GM23338 (cell line): Measurements from ENCODE around the gene LRMDA.

Experiments used
- CREB1 ChIP-seq: fragments of 250-450 bp; sonication (Bioruptor Pico); IDR thresholded peaks from 2 replicates; pipeline ENCODE4 v1.5.0; 2020; ENCODE audit warnings: low read depth, mild to moderate bottlenecking, moderate library complexity
- ETS1 ChIP-seq: IDR thresholded peaks from 2 replicates; pipeline ENCODE4 v1.6.1; 2016; ENCODE audit warnings: antibody characterized with exemption
- EZH2 ChIP-seq: fragments of 200-600 bp; sonication (generic); IDR thresholded peaks from one replicate; pipeline ENCODE4 v1.8.0; 2017; ENCODE audit warnings: antibody characterized with exemption, mild to moderate bottlenecking, low read depth; ENCODE audit not compliant: unreplicated experiment
- JUNB ChIP-seq: IDR thresholded peaks from one replicate; pipeline ENCODE4 v1.6.1; 2016; ENCODE audit warnings: antibody characterized with exemption; ENCODE audit not compliant: unreplicated experiment
- REST ChIP-seq: IDR thresholded peaks from one replicate; pipeline ENCODE4 v1.6.1; 2018; ENCODE audit warnings: antibody characterized with exemption; ENCODE audit not compliant: unreplicated experiment
- TF ChIP-seq, protein P1 (sequence below), 2 experiments: fragments of 200-600 bp in 1 of 2; sonication (generic) in 1 of 2; conservative IDR thresholded peaks; 2 replicates each; pipeline versions ENCODE4 v1.5.1 to v1.6.1; 2016 to 2017; ENCODE audit warnings: antibody characterized with exemption in 2 of 2, low read depth in 2 of 2, mild to moderate bottlenecking in 2 of 2, moderate library complexity in 1 of 2
- TF ChIP-seq, protein P2 (sequence below): fragments of 250-450 bp; sonication (Bioruptor Pico); IDR thresholded peaks from 2 replicates; pipeline ENCODE4 v1.5.0; 2020; ENCODE audit warnings: mild to moderate bottlenecking, moderate library complexity

DNA sequence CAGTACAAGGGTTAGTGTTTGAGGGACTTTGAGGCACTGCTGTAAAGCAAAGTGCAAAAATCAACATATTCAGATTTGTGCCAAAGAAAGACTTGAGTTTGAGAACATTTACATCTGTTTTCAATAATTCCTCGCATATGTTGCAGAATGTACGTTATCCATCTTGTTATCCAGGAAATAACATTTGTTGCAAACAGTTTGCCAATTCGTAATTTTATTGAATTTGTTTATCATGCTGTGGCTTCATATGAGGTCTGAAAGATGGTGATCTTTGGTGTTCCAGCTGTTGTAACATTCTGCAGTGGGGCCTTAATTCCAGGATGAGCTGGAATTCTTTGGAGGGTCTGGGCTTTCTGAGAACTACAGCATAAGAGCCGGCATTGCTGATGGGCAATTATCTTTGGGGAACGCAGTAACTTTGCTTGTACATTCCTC, 396.2 kb downstream of the LRMDA start:
- TF ChIP-seq CREB1 (CRISPR knock-in tag) = no peak
- TF ChIP-seq, protein P1, sequence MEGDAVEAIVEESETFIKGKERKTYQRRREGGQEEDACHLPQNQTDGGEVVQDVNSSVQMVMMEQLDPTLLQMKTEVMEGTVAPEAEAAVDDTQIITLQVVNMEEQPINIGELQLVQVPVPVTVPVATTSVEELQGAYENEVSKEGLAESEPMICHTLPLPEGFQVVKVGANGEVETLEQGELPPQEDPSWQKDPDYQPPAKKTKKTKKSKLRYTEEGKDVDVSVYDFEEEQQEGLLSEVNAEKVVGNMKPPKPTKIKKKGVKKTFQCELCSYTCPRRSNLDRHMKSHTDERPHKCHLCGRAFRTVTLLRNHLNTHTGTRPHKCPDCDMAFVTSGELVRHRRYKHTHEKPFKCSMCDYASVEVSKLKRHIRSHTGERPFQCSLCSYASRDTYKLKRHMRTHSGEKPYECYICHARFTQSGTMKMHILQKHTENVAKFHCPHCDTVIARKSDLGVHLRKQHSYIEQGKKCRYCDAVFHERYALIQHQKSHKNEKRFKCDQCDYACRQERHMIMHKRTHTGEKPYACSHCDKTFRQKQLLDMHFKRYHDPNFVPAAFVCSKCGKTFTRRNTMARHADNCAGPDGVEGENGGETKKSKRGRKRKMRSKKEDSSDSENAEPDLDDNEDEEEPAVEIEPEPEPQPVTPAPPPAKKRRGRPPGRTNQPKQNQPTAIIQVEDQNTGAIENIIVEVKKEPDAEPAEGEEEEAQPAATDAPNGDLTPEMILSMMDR (conservative IDR thresholded peaks at IDR 0.05; ENCODE audit: low read depth in 2 of 2) = no peak
- TF ChIP-seq, protein P2, sequence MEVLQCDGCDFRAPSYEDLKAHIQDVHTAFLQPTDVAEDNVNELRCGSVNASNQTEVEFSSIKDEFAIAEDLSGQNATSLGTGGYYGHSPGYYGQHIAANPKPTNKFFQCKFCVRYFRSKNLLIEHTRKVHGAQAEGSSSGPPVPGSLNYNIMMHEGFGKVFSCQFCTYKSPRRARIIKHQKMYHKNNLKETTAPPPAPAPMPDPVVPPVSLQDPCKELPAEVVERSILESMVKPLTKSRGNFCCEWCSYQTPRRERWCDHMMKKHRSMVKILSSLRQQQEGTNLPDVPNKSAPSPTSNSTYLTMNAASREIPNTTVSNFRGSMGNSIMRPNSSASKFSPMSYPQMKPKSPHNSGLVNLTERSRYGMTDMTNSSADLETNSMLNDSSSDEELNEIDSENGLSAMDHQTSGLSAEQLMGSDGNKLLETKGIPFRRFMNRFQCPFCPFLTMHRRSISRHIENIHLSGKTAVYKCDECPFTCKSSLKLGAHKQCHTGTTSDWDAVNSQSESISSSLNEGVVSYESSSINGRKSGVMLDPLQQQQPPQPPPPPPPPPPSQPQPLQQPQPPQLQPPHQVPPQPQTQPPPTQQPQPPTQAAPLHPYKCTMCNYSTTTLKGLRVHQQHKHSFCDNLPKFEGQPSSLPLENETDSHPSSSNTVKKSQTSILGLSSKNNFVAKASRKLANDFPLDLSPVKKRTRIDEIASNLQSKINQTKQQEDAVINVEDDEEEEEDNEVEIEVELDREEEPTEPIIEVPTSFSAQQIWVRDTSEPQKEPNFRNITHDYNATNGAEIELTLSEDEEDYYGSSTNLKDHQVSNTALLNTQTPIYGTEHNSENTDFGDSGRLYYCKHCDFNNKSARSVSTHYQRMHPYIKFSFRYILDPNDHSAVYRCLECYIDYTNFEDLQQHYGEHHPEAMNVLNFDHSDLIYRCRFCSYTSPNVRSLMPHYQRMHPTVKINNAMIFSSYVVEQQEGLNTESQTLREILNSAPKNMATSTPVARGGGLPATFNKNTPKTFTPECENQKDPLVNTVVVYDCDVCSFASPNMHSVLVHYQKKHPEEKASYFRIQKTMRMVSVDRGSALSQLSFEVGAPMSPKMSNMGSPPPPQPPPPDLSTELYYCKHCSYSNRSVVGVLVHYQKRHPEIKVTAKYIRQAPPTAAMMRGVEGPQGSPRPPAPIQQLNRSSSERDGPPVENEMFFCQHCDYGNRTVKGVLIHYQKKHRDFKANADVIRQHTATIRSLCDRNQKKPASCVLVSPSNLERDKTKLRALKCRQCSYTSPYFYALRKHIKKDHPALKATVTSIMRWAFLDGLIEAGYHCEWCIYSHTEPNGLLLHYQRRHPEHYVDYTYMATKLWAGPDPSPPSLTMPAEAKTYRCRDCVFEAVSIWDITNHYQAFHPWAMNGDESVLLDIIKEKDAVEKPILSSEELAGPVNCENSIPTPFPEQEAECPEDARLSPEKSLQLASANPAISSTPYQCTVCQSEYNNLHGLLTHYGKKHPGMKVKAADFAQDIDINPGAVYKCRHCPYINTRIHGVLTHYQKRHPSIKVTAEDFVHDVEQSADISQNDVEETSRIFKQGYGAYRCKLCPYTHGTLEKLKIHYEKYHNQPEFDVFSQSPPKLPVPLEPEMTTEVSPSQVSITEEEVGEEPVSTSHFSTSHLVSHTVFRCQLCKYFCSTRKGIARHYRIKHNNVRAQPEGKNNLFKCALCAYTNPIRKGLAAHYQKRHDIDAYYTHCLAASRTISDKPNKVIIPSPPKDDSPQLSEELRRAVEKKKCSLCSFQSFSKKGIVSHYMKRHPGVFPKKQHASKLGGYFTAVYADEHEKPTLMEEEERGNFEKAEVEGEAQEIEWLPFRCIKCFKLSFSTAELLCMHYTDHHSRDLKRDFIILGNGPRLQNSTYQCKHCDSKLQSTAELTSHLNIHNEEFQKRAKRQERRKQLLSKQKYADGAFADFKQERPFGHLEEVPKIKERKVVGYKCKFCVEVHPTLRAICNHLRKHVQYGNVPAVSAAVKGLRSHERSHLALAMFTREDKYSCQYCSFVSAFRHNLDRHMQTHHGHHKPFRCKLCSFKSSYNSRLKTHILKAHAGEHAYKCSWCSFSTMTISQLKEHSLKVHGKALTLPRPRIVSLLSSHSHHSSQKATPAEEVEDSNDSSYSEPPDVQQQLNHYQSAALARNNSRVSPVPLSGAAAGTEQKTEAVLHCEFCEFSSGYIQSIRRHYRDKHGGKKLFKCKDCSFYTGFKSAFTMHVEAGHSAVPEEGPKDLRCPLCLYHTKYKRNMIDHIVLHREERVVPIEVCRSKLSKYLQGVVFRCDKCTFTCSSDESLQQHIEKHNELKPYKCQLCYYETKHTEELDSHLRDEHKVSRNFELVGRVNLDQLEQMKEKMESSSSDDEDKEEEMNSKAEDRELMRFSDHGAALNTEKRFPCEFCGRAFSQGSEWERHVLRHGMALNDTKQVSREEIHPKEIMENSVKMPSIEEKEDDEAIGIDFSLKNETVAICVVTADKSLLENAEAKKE (CRISPR knock-in tag) = no peak
- no peak for TF ChIP-seq REST
- TF ChIP-seq EZH2 = no peak
- TF ChIP-seq ETS1 = no peak
- no peak for TF ChIP-seq JUNB
